ENCODE data around the gene C2orf76. TPM values are rescaled to one million over a fixed set of nuclear protein-coding genes. Genes with fewer than 3 reads are reported as not detected.
"Not testable (repeated sequence)": the region's sequence is repeated elsewhere in the genome, so short reads cannot be mapped to it uniquely, and the experiment has no call there.

C2orf76 gene
- total RNA-seq, 2 experiments from 2014 or later = 10.5 to 11.5 TPM

DNA sequence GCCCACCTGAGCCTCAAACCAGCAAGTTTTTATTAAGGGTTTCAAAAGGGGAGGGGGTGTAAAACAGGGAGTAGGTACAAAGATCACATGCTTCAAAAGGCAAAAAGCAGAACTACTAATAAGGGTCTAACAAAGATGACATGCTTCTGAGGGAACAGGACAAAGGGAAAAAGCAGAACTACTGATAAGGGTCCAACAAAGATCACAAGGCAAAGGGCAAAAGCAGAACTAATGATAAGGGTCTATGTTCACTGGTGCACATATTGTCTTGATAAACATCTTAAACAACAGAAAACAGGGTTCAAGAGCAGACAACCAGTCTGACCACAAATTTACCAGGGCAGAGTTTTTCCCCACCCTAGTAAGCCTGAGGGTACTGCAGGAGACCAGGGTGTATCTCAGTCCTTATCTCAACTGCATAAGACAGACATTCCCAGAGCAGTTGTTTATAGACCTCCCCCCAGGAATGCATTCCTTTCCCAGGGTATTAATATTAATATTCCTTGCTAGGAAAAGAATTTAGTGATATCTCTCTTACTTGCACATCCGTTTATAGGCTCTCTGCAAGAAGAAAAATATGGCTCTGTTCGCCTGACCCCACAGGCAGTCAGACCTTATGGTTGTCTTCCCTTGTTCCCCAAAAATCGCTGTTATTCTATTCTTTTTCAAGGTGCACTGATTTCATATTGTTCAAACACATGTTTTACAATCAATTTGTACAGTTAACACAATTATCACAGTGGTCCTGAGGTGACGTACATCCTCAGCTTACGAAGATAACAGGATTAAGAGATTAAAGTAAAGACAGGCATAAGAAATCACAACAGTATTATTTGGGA, 7.5 kb upstream of the C2orf76 start:
- H3K27ac Mint-ChIP-seq; H3K27me3 Mint-ChIP-seq; intact Hi-C loops (cut with micrococcal nuclease); POLR2A ChIA-PET; CTCF ChIA-PET; H3K4me3 Mint-ChIP-seq; DNase-seq; H3K4me1 Mint-ChIP-seq (ENCODE audit: low read depth): not testable (repeated sequence)
- peaks cover 14% of the 10 kb centered on the region for H3K9me3 Mint-ChIP-seq
- H3K36me3 Mint-ChIP-seq = peaks cover 57% of the 10 kb centered on the region

DNA sequence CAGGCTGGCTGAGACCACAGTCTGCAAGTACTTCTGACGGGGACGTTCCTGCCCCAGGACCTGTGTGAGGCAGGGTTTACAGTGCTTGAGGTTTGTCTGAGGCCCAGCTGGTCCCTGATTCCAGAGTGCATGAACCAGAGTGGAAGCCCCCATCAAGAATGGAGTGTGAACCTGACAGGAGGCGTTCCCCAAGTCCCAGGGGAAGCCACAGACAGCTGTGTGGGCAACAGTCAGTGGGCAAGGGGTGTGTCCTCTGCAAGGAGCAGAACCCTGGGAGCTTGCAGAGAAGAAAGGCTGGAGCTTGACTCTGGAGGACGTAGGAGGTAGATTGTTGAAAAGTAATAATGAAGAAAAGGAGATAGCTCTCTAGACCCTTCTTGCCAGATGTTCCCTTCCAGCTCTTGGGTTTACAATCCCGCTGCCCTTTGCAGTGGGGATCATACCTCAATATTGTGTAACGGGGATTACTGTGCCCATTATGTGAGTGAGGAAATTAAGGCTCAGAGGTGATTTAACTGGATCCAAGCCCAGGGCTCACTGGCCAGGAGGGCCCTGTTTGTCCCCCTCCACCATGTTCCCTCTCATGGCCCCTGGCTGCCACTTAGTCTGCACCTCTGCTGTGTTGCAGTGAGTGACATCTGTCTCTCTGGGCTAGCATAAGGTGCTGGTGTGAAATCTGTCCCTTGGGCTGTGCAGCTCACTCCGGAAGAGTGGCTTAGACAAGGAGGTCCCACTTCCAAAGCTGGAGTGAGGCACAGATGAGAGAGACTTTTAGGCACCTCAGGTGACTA, 6.3 kb upstream of the C2orf76 start:
- no peak overlapping the region for H3K4me3 Mint-ChIP-seq
- H3K9me3 Mint-ChIP-seq = peaks cover 14% of the 10 kb centered on the region
- DNase-seq = no peak
- H3K36me3 Mint-ChIP-seq = peaks cover 67% of the 10 kb centered on the region
- H3K27me3 Mint-ChIP-seq = no peaks in the 10 kb centered on the region
- POLR2A ChIA-PET = no interaction called here
- CTCF ChIA-PET = no interaction called here
- peaks cover 9% of the 10 kb centered on the region for H3K4me1 Mint-ChIP-seq (ENCODE audit: low read depth)
- intact Hi-C loops (cut with micrococcal nuclease) = no loop called here
- no peak overlapping the region for H3K27ac Mint-ChIP-seq

DNA sequence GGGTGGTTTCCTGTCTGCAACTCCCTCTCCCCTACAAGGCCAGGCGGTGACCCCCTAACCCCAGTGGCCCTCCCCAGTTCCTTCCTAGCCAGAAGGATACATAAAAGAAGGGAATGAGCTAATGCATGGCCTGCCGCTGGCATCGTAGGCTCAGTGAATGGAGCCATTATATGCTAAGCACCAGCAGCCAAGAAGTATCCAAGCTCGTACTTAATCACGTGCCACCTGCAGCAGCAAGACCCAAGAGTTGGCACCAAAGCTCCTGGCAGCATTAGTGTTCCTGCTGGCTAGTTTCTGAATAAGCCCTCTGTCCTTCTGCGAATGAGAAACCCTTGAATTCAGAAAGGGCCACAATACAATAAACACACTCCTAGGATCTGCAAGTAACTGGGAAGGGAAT, 4.5 kb upstream of the C2orf76 start:
- Mint-ChIP-seq H3K36me3 (peaks cover 71% of the 10 kb centered on the region), H3K27me3 (no peaks in the 10 kb centered on the region), H3K9me3 (peaks cover 14% of the 10 kb centered on the region), H3K27ac (no peak overlapping the region), H3K4me3 (no peak overlapping the region), H3K4me1 (ENCODE audit: low read depth) (peaks cover 11% of the 10 kb centered on the region)
- intact Hi-C loops (cut with micrococcal nuclease) = no loop called here
- CTCF ChIA-PET = no interaction called here
- POLR2A ChIA-PET = no interaction called here
- no peak for DNase-seq

DNA sequence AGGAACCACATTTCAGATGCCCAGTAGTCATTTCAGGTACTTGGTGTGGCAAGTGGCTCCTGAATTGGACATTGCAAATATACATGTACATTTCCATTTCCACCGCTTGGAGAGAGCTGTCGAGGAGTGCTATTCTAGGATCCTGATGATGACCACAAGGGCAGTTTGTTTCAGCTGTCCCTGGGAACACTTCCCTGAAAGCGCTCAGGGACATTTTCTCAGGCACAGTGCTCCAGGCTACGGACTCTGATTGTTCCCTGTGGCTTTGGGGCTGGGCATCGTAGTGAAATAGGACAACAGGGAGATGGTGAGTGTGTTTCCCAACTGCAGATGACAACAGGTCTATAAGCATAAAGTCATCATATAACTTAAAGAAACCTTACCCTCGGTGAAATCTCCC, 3.2 kb upstream of the C2orf76 start:
- Mint-ChIP-seq H3K9me3 (peaks cover 14% of the 10 kb centered on the region), H3K36me3 (peaks cover 65% of the 10 kb centered on the region), H3K27ac (no peak overlapping the region), H3K27me3 (no peaks in the 10 kb centered on the region), H3K4me1 (ENCODE audit: low read depth) (peaks cover 24% of the 10 kb centered on the region), H3K4me3 (no peak overlapping the region)
- intact Hi-C loops (cut with micrococcal nuclease) = loop anchor here (5.0 kb wide), 5 partner anchors 138 to 1558 kb away; partner anchors contain the start of genes CCDC93, DDX18 and EPB41L5
- CTCF ChIA-PET = no interaction called here
- POLR2A ChIA-PET = no interaction called here
- DNase-seq = no peak

DNA sequence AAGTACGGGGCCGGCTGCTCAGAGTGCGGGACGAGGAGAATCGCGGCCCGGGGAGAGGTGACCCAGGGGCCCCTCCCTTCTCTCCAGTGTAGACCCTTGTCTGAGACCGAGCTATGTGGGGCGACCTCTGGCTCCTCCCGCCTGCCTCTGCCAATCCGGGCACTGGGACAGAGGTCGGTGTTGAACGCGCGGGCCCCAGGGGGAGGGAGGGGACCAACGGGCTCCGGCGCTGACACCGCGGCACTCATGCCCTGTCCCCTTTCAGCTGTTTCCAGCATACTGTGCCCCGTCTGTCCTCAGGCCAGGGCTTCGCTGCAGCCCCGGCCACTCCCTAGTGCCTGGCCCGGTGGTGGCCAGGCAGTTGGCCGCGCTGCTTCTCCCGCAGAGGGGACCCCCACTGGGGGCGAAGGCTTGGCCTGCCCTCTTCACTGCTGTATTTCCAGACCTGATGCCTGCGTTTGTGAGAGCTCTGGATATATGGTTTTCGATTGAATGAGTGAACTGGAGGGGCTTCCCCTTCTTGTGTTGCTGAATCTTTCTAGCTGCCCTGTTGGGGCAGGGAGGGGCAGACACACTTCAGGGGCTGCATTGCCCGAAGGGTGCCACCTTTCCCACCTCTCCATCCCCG, 952 bp upstream of the C2orf76 start:
- Mint-ChIP-seq H3K4me1 (ENCODE audit: low read depth) (peaks cover 31% of the 10 kb centered on the region), H3K27ac (peak overlapping the region; percentile 96), H3K4me3 (peak overlapping the region; percentile 100), H3K9me3 (peaks cover 3% of the 10 kb centered on the region), H3K36me3 (peaks cover 44% of the 10 kb centered on the region), H3K27me3 (no peaks in the 10 kb centered on the region)
- DNase-seq = peak; percentile 69
- ChIA-PET POLR2A (interaction anchor here (1.0 to 1.7 kb wide), 5 partner anchors 10 to 809 kb away, joined by 3 to 7 read pairs (median 5); no protein-coding TSS in a partner anchor), CTCF (interaction anchor here (1.9 kb wide), 1 partner anchor 10 kb away, joined by 4 read pairs; no protein-coding TSS in a partner anchor)
- intact Hi-C loops (cut with micrococcal nuclease) = loop anchor here (1.0 to 5.0 kb wide), 7 partner anchors 135 to 1555 kb away; partner anchors contain the start of genes CCDC93, DDX18, EPB41L5 and PTPN4

DNA sequence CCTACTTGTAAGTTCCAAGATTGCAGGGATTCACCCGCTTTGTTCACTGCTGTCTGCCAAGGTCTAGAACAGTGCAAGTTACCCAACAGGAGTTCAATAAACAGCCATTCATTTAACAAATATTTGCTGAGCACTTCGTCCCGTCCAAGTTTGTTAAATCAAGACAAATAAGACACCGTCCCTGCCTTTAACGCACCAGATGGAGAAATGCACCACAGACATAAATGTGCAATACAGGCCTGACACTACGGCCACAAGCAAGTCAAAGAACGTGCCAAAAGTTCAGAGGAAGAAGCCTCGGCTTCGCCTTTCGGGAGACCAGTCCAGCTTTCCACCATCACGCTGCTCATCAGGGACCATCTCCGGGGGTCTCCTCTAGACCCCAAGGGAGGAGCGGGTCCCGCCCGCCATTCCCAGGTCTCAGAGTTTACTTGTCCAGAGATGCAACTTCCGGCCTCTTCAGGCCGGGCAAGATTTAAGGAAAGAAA, 429 bp downstream of the C2orf76 start:
- H3K27me3 Mint-ChIP-seq = no peaks in the 10 kb centered on the region
- intact Hi-C loops (cut with micrococcal nuclease) = loop anchor here (1.0 to 5.0 kb wide), 7 partner anchors 10 to 1554 kb away; partner anchors contain the start of genes CCDC93, DDX18 and EPB41L5
- peak overlapping the region; percentile 96 for H3K27ac Mint-ChIP-seq
- ChIA-PET POLR2A (interaction anchor here (1.0 to 1.7 kb wide), 5 partner anchors 10 to 811 kb away, joined by 3 to 7 read pairs (median 5); no protein-coding TSS in a partner anchor), CTCF (no interaction called here)
- H3K36me3 Mint-ChIP-seq = peaks cover 30% of the 10 kb centered on the region
- no peak for DNase-seq
- no peaks in the 10 kb centered on the region for H3K9me3 Mint-ChIP-seq
- peak overlapping the region; percentile 100 for H3K4me3 Mint-ChIP-seq
- H3K4me1 Mint-ChIP-seq (ENCODE audit: low read depth) = peaks cover 33% of the 10 kb centered on the region

DNA sequence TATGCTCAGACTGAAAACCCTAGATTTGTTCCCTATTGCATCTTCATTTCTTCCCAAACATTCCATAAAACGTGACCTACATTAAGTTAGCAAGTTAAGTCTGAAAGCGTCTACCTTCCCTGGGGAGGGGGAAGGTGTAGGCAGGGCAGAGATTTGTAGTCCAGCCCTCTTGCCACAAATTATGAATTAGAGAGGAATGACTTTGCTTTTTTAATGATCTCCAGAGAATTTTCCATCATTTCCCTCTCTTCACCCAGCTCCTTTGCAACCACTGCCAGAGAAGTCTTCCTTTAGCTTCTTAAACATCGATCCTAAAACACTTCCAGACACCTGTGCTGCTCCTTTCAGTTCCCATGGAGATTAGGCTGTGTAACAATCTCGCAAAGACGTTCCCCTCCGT, 1.2 kb downstream of the C2orf76 start:
- POLR2A ChIA-PET = no interaction called here
- intact Hi-C loops (cut with micrococcal nuclease) = loop anchor here (5.0 kb wide), 5 partner anchors 133 to 1553 kb away; partner anchors contain the start of genes CCDC93, DDX18 and EPB41L5

DNA sequence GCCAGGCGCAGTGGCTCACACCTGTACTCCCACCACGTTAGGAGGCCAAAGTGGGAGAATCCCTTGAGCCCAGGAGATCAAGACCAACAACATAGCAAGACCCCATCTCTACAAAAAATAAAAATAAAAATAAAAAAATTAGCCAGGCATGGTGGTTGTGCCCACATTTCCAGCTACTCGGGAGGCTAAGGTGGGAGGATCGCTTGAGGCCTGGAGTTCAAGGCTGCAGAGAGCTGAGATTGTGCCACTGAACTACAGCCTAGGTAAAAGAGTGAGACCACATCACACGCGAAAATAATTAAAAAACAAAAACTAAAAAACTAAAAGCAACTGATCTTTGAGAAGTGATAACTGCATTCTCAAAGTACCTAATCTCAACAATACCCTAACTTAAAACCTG, 1.8 kb downstream of the C2orf76 start:
- POLR2A ChIA-PET = no interaction called here
- Mint-ChIP-seq H3K9me3 (no peaks in the 10 kb centered on the region), H3K4me3 (peak overlapping the region; percentile 100), H3K27me3 (no peaks in the 10 kb centered on the region), H3K36me3 (peaks cover 17% of the 10 kb centered on the region), H3K27ac (no peak overlapping the region), H3K4me1 (ENCODE audit: low read depth) (peaks cover 33% of the 10 kb centered on the region)
- intact Hi-C loops (cut with micrococcal nuclease) = loop anchor here (5.0 kb wide), 5 partner anchors 132 to 1552 kb away; partner anchors contain the start of genes CCDC93, DDX18 and EPB41L5
- DNase-seq = no peak
- CTCF ChIA-PET = no interaction called here

More for the DNA sequence above, 1.2 kb downstream of the C2orf76 start:
- Mint-ChIP-seq H3K27me3 (no peaks in the 10 kb centered on the region), H3K36me3 (peaks cover 22% of the 10 kb centered on the region), H3K9me3 (no peaks in the 10 kb centered on the region), H3K4me3 (peak overlapping the region; percentile 100), H3K4me1 (ENCODE audit: low read depth) (peaks cover 33% of the 10 kb centered on the region), H3K27ac (peak overlapping the region; percentile 96)
- CTCF ChIA-PET = no interaction called here
- no peak for DNase-seq

DNA sequence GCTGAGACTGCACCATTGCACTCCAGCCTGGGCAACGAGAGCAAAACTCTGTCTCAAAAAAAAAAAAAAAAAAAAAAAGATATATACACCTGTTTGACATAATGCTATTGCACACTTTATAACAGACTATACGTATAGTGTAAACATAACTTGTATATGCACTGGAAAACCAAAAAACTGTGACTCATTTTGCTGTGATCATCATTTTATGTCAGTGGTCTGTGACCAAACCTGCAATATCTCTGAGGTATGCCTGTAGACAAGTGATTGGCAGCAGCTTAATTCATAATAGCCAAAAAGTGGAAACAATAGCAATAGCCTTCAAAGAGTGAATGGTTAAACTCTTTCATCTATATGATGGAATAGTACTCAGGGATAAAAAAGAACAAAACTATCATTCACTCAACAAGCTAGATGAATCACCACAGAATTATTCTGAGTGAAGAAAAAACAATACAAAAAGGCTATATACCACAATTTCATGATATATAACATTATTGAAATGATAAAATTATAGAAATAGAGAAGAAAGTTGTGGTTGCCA, 6.1 kb downstream of the C2orf76 start:
- ChIA-PET POLR2A (no interaction called here), CTCF (no interaction called here)
- no peak overlapping the region for H3K4me3 Mint-ChIP-seq
- no peak overlapping the region for H3K27ac Mint-ChIP-seq
- peaks cover 21% of the 10 kb centered on the region for H3K4me1 Mint-ChIP-seq (ENCODE audit: low read depth)
- no peaks in the 10 kb centered on the region for H3K27me3 Mint-ChIP-seq
- intact Hi-C loops (cut with micrococcal nuclease) = no loop called here
- H3K9me3 Mint-ChIP-seq = no peaks in the 10 kb centered on the region
- no peaks in the 10 kb centered on the region for H3K36me3 Mint-ChIP-seq
- DNase-seq = no peak

DNA sequence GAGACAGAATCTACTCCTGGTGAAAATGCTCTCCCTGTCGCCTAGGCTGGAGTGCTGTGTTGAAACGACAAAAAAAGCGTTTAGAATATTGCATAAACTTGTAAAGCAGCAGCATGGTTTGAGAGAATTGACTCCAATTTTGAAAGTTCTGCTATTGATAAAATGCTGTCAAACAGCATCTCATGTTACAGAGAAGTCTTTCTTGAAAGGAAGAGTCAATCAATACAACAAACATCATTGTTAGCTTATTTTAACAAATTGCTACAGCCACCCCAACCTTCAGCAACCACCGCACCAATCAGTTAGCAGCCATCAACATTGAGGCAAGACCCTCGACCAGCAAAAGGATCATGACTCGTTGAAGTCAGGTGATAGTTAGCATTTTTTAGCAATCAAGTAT, 6.9 kb downstream of the C2orf76 start:
- Mint-ChIP-seq H3K27me3 (no peaks in the 10 kb centered on the region), H3K36me3 (no peaks in the 10 kb centered on the region), H3K9me3 (no peaks in the 10 kb centered on the region), H3K4me3 (no peak overlapping the region), H3K27ac (no peak overlapping the region), H3K4me1 (ENCODE audit: low read depth) (peaks cover 15% of the 10 kb centered on the region)
- DNase-seq = no peak
- intact Hi-C loops (cut with micrococcal nuclease) = no loop called here
- ChIA-PET POLR2A (no interaction called here), CTCF (no interaction called here)

DNA sequence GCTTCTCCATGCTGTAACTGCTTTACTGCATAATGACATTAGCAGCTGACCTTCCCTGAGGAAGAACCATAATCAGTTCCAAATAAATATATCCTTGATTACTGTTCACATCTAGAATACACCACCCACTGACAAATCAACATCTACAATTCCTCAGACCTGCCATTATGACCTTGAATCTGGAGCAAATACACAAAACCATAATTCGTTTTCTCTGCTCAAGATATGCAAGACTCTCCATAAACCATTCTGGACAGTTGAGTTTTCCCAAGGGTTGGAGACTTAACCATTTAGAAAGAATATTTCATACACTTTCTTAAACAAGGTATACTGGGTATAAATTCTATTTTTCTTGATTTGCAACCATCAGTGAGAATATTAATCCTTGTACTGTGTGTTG, 11.8 kb downstream of the C2orf76 start:
- H3K27me3 Mint-ChIP-seq = no peaks in the 10 kb centered on the region
- H3K9me3 Mint-ChIP-seq = no peaks in the 10 kb centered on the region
- H3K4me3 Mint-ChIP-seq = no peak overlapping the region
- H3K4me1 Mint-ChIP-seq (ENCODE audit: low read depth) = peaks cover 7% of the 10 kb centered on the region
- DNase-seq = no peak
- POLR2A ChIA-PET = no interaction called here
- H3K27ac Mint-ChIP-seq = no peak overlapping the region
- H3K36me3 Mint-ChIP-seq = no peaks in the 10 kb centered on the region
- CTCF ChIA-PET = no interaction called here
- intact Hi-C loops (cut with micrococcal nuclease) = no loop called here
